Neural progenitor cell (in vitro differentiated cells): Measurements from ENCODE around the gene PTPRR. TPM values are rescaled to one million over a fixed set of nuclear protein-coding genes. Genes with fewer than 3 reads are reported as not detected.

Experiments used
- DNase-seq: peaks from one replicate; pipeline ENCODE4 v3.0.0-alpha.2; 2016; ENCODE audit warnings: low spot score
- H2AFZ ChIP-seq: fragments of 200-600 bp; sonication (generic); replicated peaks from 2 replicates; pipeline ENCODE4 v1.6.1; 2016; ENCODE audit warnings: antibody characterized with exemption
- H3F3A ChIP-seq: fragments of 200-600 bp; sonication (generic); 2 replicates; pipeline ENCODE4 v1.6.1; 2016; ENCODE audit warnings: antibody characterized with exemption, low read depth
- H3K27ac ChIP-seq: fragments of 200-600 bp; sonication (generic); 2 replicates; pipeline ENCODE4 v1.5.1; 2016; ENCODE audit warnings: mild to moderate bottlenecking
- H3K27me3 ChIP-seq: fragments of 200-600 bp; sonication (generic); 2 replicates; pipeline ENCODE4 v1.6.1; 2016; ENCODE audit warnings: mild to moderate bottlenecking, moderate library complexity
- H3K36me3 ChIP-seq: fragments of 200-600 bp; sonication (generic); 2 replicates; pipeline ENCODE4 v1.5.1; 2016
- H3K4me1 ChIP-seq: fragments of 200-600 bp; sonication (generic); 2 replicates; pipeline ENCODE4 v1.6.1; 2016; ENCODE audit warnings: mixed run types
- H3K4me2 ChIP-seq: fragments of 200-600 bp; sonication (generic); 2 replicates; pipeline ENCODE4 v1.6.1; 2016
- H3K4me3 ChIP-seq: fragments of 200-600 bp; sonication (generic); 2 replicates; pipeline ENCODE4 v1.5.1; 2016
- H3K79me2 ChIP-seq: fragments of 200-600 bp; sonication (generic); 2 replicates; pipeline ENCODE4 v1.6.1; 2016; ENCODE audit warnings: low read depth
- H3K9ac ChIP-seq: fragments of 200-600 bp; sonication (generic); 2 replicates; pipeline ENCODE4 v1.6.1; 2016
- H3K9me3 ChIP-seq: fragments of 200-600 bp; sonication (generic); 2 replicates; pipeline ENCODE4 v1.5.1; 2016; ENCODE audit warnings: low read depth
- H4K20me1 ChIP-seq: fragments of 200-600 bp; sonication (generic); 2 replicates; pipeline ENCODE4 v1.6.1; 2016; ENCODE audit warnings: low read depth
- H3K27ac Mint-ChIP-seq: 3 replicates; pipeline ENCODE4 v1.8.0; 2021; ENCODE audit warnings: mixed read lengths
- H3K27me3 Mint-ChIP-seq: 2 replicates; pipeline ENCODE4 v1.8.0; 2022; ENCODE audit warnings: low read depth, mild to moderate bottlenecking, inconsistent platforms, moderate library complexity, mixed read lengths; ENCODE audit not compliant: insufficient read depth
- H3K36me3 Mint-ChIP-seq: 3 replicates; pipeline ENCODE4 v1.8.0; 2021; ENCODE audit warnings: mixed read lengths
- H3K4me1 Mint-ChIP-seq: 3 replicates; pipeline ENCODE4 v1.8.0; 2021; ENCODE audit warnings: mixed read lengths
- H3K4me3 Mint-ChIP-seq: 3 replicates; pipeline ENCODE4 v1.8.0; 2021; ENCODE audit warnings: mild to moderate bottlenecking, moderate library complexity, mixed read lengths
- H3K9me3 Mint-ChIP-seq: 3 replicates; pipeline ENCODE4 v1.8.0; 2020; ENCODE audit warnings: mixed read lengths
- CTCF ChIP-seq: fragments of 200-600 bp; sonication (generic); IDR thresholded peaks from 2 replicates; pipeline ENCODE4 v1.5.1; 2017; ENCODE audit warnings: antibody characterized with exemption, mild to moderate bottlenecking
- EZH2 ChIP-seq: fragments of 200-600 bp; sonication (generic); IDR thresholded peaks from 2 replicates; pipeline ENCODE4 v1.6.1; 2017; ENCODE audit warnings: antibody characterized with exemption, mild to moderate bottlenecking, moderate library complexity
- EZH2phosphoT487 ChIP-seq: fragments of 200-600 bp; sonication (generic); IDR thresholded peaks from 2 replicates; pipeline ENCODE4 v1.6.1; 2017; ENCODE audit warnings: antibody characterized with exemption
- total RNA-seq: library from RNA; depleted of rRNA; stranded (reverse); fragments of >200 nt; gene quantifications from 2 replicates; pipeline ENCODE4 v1.2.3, GENCODE V29; 2015; ENCODE audit warnings: low replicate concordance

Gene PTPRR
- total RNA-seq, 1 donor from 2014 or later, result not detected

- no peak overlapping the region for H3K4me3 Mint-ChIP-seq
- H2AFZ ChIP-seq, result no peak overlapping the region
- peaks cover 18% of the 10 kb centered on the region for H3K4me1 ChIP-seq
- H3K4me1 Mint-ChIP-seq, result peaks cover 10% of the 10 kb centered on the region
- DNase-seq, result no peak
- no peaks in the 10 kb centered on the region for H4K20me1 ChIP-seq
- H3K4me2 ChIP-seq, result no peak overlapping the region
- no peak for TF ChIP-seq EZH2
- TF ChIP-seq EZH2phosphoT487, result no peak
- no peak for TF ChIP-seq CTCF
- no peak overlapping the region for H3K27ac Mint-ChIP-seq
- no peaks in the 10 kb centered on the region for H3K27me3 ChIP-seq
- H3K9ac ChIP-seq, result no peak overlapping the region
- H3K36me3 Mint-ChIP-seq, result no peaks in the 10 kb centered on the region
- no peak overlapping the region for H3K27ac ChIP-seq
- no peak overlapping the region for H3K4me3 ChIP-seq
- no peaks in the 10 kb centered on the region for H3K9me3 Mint-ChIP-seq
- H3K79me2 ChIP-seq, result no peaks in the 10 kb centered on the region
- H3K9me3 ChIP-seq, result no peaks in the 10 kb centered on the region
- H3K36me3 ChIP-seq, result no peaks in the 10 kb centered on the region
- no peaks in the 10 kb centered on the region for H3K27me3 Mint-ChIP-seq
- H3F3A ChIP-seq, result peaks cover 17% of the 10 kb centered on the region
Measured at GRCh38 chr12:70667253-70667652, 253.3 kb downstream of the PTPRR start.

GRCh38 chr12:70666364-70666763 is 254.2 kb downstream of the PTPRR start:
- Histone ChIP-seq H4K20me1 (no peaks in the 10 kb centered on the region), H2AFZ (no peak overlapping the region), H3K36me3 (no peaks in the 10 kb centered on the region), H3K9ac (no peak overlapping the region), H3K79me2 (no peaks in the 10 kb centered on the region), H3K4me2 (no peak overlapping the region), H3K4me3 (no peak overlapping the region), H3K4me1 (peaks cover 18% of the 10 kb centered on the region), H3K27ac (no peak overlapping the region), H3K27me3 (no peaks in the 10 kb centered on the region), H3K9me3 (no peaks in the 10 kb centered on the region), H3F3A (peaks cover 17% of the 10 kb centered on the region)
- TF ChIP-seq EZH2phosphoT487, result no peak
- TF ChIP-seq CTCF, result no peak
- TF ChIP-seq EZH2, result no peak
- no peak for DNase-seq
- H3K27ac Mint-ChIP-seq, result no peak overlapping the region
- H3K27me3 Mint-ChIP-seq, result no peaks in the 10 kb centered on the region
- H3K9me3 Mint-ChIP-seq, result no peaks in the 10 kb centered on the region
- no peaks in the 10 kb centered on the region for H3K36me3 Mint-ChIP-seq
- peaks cover 10% of the 10 kb centered on the region for H3K4me1 Mint-ChIP-seq
- H3K4me3 Mint-ChIP-seq, result no peak overlapping the region

GRCh38 chr12:70664465-70664881 is 256.1 kb downstream of the PTPRR start:
- no peaks in the 10 kb centered on the region for H3K9me3 ChIP-seq
- no peaks in the 10 kb centered on the region for H3K79me2 ChIP-seq
- peak; percentile 82 for DNase-seq
- peaks cover 10% of the 10 kb centered on the region for H3K4me1 Mint-ChIP-seq
- H3K4me3 ChIP-seq, result peak overlapping the region; percentile 39
- no peak overlapping the region for H3K27ac Mint-ChIP-seq
- no peaks in the 10 kb centered on the region for H3K9me3 Mint-ChIP-seq
- H4K20me1 ChIP-seq, result no peaks in the 10 kb centered on the region
- peak overlapping the region; percentile 74 for H3K27ac ChIP-seq
- H3K4me3 Mint-ChIP-seq, result peak overlapping the region; percentile 39
- H3K4me1 ChIP-seq, result peaks cover 18% of the 10 kb centered on the region
- H3K27me3 ChIP-seq, result no peaks in the 10 kb centered on the region
- H3F3A ChIP-seq, result peaks cover 17% of the 10 kb centered on the region
- no peaks in the 10 kb centered on the region for H3K27me3 Mint-ChIP-seq
- peak overlapping the region; percentile 75 for H3K4me2 ChIP-seq
- H3K9ac ChIP-seq, result no peak overlapping the region
- no peaks in the 10 kb centered on the region for H3K36me3 ChIP-seq
- TF ChIP-seq EZH2, result no peak
- no peak overlapping the region for H2AFZ ChIP-seq
- no peaks in the 10 kb centered on the region for H3K36me3 Mint-ChIP-seq

GRCh38 chr12:70663838-70664237 is 256.7 kb downstream of the PTPRR start:
- peaks cover 3% of the 10 kb centered on the region for H3K9me3 Mint-ChIP-seq
- H3K36me3 Mint-ChIP-seq, result no peaks in the 10 kb centered on the region
- no peak for TF ChIP-seq EZH2
- TF ChIP-seq EZH2phosphoT487, result no peak
- TF ChIP-seq CTCF, result no peak
- Histone ChIP-seq H3K27me3 (no peaks in the 10 kb centered on the region), H2AFZ (no peak overlapping the region), H3K9me3 (no peaks in the 10 kb centered on the region), H4K20me1 (no peaks in the 10 kb centered on the region), H3K27ac (peak overlapping the region; percentile 74), H3K4me3 (peak overlapping the region; percentile 39), H3K36me3 (no peaks in the 10 kb centered on the region), H3K79me2 (no peaks in the 10 kb centered on the region), H3F3A (peaks cover 17% of the 10 kb centered on the region), H3K9ac (no peak overlapping the region), H3K4me1 (peaks cover 18% of the 10 kb centered on the region), H3K4me2 (peak overlapping the region; percentile 75)
- H3K27ac Mint-ChIP-seq, result no peak overlapping the region
- no peaks in the 10 kb centered on the region for H3K27me3 Mint-ChIP-seq
- DNase-seq, result no peak
- H3K4me1 Mint-ChIP-seq, result peaks cover 10% of the 10 kb centered on the region
- H3K4me3 Mint-ChIP-seq, result no peak overlapping the region
